ENCODE data around the gene ELF5.

DNA sequence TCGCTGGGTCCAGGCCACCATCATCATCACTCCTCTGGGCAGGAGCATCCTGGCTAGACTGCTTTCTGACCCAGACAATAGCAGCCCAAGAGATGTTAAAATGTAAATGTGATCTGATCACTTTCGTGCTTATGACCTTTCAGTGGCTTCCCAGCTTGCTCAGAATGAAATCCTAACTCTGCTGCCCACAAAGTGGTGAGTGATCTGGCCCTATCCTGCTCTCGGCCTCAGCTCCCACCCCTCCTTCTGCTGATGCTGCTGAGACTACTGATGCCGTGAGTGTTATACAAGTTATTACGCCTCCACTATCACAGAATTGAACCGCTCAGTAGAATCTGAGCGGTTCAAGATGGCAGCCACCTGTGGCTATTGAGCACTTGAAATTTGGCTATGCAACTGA is 26.2 kb downstream of the ELF5 start:
- TF ChIP-seq, protein P1, sequence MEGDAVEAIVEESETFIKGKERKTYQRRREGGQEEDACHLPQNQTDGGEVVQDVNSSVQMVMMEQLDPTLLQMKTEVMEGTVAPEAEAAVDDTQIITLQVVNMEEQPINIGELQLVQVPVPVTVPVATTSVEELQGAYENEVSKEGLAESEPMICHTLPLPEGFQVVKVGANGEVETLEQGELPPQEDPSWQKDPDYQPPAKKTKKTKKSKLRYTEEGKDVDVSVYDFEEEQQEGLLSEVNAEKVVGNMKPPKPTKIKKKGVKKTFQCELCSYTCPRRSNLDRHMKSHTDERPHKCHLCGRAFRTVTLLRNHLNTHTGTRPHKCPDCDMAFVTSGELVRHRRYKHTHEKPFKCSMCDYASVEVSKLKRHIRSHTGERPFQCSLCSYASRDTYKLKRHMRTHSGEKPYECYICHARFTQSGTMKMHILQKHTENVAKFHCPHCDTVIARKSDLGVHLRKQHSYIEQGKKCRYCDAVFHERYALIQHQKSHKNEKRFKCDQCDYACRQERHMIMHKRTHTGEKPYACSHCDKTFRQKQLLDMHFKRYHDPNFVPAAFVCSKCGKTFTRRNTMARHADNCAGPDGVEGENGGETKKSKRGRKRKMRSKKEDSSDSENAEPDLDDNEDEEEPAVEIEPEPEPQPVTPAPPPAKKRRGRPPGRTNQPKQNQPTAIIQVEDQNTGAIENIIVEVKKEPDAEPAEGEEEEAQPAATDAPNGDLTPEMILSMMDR (IDR thresholded peaks at IDR 0.05) = no peak
- TF ChIP-seq EZH2 (IDR thresholded peaks at IDR 0.05; ENCODE audit: borderline replicate concordance, insufficient read depth, low read depth, low read length, poor library complexity, severe bottlenecking) = no peak
